Measurements from ENCODE around the gene ATP2B3.

Gene ATP2B3

DNA sequence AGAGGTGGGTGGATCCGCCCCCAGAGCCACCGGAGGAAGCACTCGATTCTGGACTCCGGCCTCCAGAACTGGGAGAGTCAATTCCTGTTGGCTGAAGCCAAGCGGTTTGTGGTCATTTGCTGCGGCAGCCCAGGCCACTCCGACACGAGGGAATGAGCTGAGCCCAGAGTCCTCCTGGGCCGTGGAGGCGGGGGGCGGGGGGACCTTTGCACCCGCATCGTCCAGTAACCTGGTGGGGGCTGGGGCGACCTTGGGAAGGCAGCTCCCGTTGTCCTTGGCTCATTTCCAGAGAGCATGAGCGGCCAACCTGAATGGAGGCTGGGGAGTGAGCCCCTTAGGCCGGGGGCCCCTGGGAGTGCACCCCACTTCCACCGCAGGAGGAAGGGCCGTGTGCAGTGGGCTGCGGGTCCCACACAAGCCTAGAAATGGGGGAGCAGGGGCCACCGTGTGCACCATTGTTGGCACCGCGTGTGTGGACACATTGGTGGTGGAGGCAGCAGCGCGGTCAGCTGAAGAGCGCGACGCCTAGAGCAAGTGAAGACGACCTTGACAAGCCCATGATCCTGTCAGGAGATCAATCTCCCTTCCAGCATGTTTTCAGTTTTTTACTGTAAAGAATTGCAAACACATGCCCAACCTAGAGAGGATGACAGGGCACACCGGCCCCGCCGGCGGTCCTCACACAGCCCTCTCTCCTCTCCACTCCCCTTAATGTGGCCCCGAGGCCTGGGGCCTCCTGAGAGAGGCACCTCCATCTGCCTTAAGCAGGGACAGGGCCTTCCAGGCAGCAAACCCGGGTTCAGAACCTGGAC is 109.6 kb downstream of the ATP2B3 start:
- Histone ChIP-seq H4K20me1 (ENCODE audit: low read depth, low read length) (no peaks in the 10 kb centered on the region), H2AFZ (ENCODE audit: low read depth, low read length, severe bottlenecking) (no peak overlapping the region), H3K9ac (ENCODE audit: low read length) (no peak overlapping the region), H3K9me2 (replicated peaks; ENCODE audit: insufficient read depth, low read length) (no peaks in the 10 kb centered on the region), H3K9me3 (ENCODE audit: insufficient read depth, low read length) (no peaks in the 10 kb centered on the region), H3K79me2 (ENCODE audit: insufficient read depth, low read length) (no peaks in the 10 kb centered on the region), H3K4me2 (ENCODE audit: low read depth, low read length, poor library complexity, severe bottlenecking) (no peak overlapping the region), H3K36me3 (ENCODE audit: low read length) (no peaks in the 10 kb centered on the region), H3K4me3 (ENCODE audit: insufficient read depth, low read length, poor library complexity, severe bottlenecking) (no peak overlapping the region), H3F3A (ENCODE audit: insufficient read depth) (no peaks in the 10 kb centered on the region), H3K27me3 (ENCODE audit: low read length) (no peaks in the 10 kb centered on the region), H3K27ac (ENCODE audit: low read depth, low read length) (no peak overlapping the region)
- no peak for TF ChIP-seq EZH2phosphoT487 (conservative IDR thresholded peaks at IDR 0.05; ENCODE audit: low read length)
- TF ChIP-seq, protein P1, sequence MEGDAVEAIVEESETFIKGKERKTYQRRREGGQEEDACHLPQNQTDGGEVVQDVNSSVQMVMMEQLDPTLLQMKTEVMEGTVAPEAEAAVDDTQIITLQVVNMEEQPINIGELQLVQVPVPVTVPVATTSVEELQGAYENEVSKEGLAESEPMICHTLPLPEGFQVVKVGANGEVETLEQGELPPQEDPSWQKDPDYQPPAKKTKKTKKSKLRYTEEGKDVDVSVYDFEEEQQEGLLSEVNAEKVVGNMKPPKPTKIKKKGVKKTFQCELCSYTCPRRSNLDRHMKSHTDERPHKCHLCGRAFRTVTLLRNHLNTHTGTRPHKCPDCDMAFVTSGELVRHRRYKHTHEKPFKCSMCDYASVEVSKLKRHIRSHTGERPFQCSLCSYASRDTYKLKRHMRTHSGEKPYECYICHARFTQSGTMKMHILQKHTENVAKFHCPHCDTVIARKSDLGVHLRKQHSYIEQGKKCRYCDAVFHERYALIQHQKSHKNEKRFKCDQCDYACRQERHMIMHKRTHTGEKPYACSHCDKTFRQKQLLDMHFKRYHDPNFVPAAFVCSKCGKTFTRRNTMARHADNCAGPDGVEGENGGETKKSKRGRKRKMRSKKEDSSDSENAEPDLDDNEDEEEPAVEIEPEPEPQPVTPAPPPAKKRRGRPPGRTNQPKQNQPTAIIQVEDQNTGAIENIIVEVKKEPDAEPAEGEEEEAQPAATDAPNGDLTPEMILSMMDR (IDR thresholded peaks at IDR 0.05; ENCODE audit: insufficient read depth, low read length, poor library complexity, severe bottlenecking): no peak

DNA sequence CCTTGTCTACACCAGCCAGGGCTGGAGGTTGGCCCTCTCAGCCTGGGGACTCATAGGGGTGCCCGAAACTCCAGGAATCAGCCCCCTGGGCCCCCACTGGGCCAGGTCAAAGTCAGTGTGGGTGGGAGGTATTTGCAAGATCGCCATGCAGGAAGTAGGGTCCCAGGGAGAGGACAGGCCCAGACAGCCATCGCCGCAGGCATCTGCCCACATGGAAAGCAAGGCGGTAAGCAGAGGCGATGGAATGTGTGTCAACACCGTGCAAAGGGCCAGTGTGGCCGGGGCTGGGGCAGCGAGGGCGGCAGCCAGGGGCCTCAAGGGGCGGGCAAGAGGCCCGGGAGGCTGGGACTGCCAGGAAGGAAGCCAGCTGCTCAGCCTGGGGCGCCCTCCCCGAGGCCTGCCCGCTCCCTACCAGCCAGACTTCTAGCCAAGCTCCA is 110.3 kb downstream of the ATP2B3 start:
- Histone ChIP-seq H3K79me2 (ENCODE audit: insufficient read depth, low read length) (no peaks in the 10 kb centered on the region), H2AFZ (ENCODE audit: low read depth, low read length, severe bottlenecking) (no peak overlapping the region), H3K36me3 (ENCODE audit: low read length) (no peaks in the 10 kb centered on the region), H3K27ac (ENCODE audit: low read depth, low read length) (no peak overlapping the region), H3K9me3 (ENCODE audit: insufficient read depth, low read length) (no peaks in the 10 kb centered on the region), H3K4me3 (ENCODE audit: insufficient read depth, low read length, poor library complexity, severe bottlenecking) (no peak overlapping the region), H3K27me3 (ENCODE audit: low read length) (no peaks in the 10 kb centered on the region), H3K9me2 (replicated peaks; ENCODE audit: insufficient read depth, low read length) (no peaks in the 10 kb centered on the region), H4K20me1 (ENCODE audit: low read depth, low read length) (no peaks in the 10 kb centered on the region), H3K4me2 (ENCODE audit: low read depth, low read length, poor library complexity, severe bottlenecking) (no peak overlapping the region), H3F3A (ENCODE audit: insufficient read depth) (no peaks in the 10 kb centered on the region), H3K9ac (ENCODE audit: low read length) (no peak overlapping the region)
- no peak for TF ChIP-seq EZH2phosphoT487 (conservative IDR thresholded peaks at IDR 0.05; ENCODE audit: low read length)
- TF ChIP-seq, protein P1 (IDR thresholded peaks at IDR 0.05; ENCODE audit: insufficient read depth, low read length, poor library complexity, severe bottlenecking): no peak

DNA sequence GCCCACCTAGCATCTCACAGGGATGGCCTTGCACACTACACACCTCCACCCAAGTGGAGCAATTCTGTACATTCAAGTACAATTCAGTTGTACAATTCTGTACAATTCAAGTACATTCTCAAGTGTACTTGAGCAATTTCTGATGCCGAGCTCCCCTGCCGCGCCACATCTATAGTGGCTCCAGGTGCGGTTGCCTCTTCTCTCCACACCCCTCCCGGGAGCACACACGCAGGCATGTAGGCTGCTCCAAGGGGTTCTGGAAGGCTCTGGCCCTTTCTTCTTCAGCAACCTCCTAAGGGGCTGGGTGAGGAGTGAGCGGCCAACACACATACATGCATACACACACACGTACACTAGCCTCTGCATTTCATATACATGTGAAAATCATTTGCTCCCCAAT is 110.7 kb downstream of the ATP2B3 start:
- H3K4me3 ChIP-seq (ENCODE audit: insufficient read depth, low read length, poor library complexity, severe bottlenecking): no peak overlapping the region
- H2AFZ ChIP-seq (ENCODE audit: low read depth, low read length, severe bottlenecking): no peak overlapping the region
- no peaks in the 10 kb centered on the region for H3K36me3 ChIP-seq (ENCODE audit: low read length)
- H4K20me1 ChIP-seq (ENCODE audit: low read depth, low read length): no peaks in the 10 kb centered on the region
- H3K4me2 ChIP-seq (ENCODE audit: low read depth, low read length, poor library complexity, severe bottlenecking): no peak overlapping the region
- TF ChIP-seq, protein P1 (IDR thresholded peaks at IDR 0.05; ENCODE audit: insufficient read depth, low read length, poor library complexity, severe bottlenecking): no peak
- TF ChIP-seq EZH2phosphoT487 (conservative IDR thresholded peaks at IDR 0.05; ENCODE audit: low read length): no peak
- no peaks in the 10 kb centered on the region for H3K27me3 ChIP-seq (ENCODE audit: low read length)
- H3K27ac ChIP-seq (ENCODE audit: low read depth, low read length): no peak overlapping the region
- no peaks in the 10 kb centered on the region for H3K9me3 ChIP-seq (ENCODE audit: insufficient read depth, low read length)
- H3K9me2 ChIP-seq (replicated peaks; ENCODE audit: insufficient read depth, low read length): no peaks in the 10 kb centered on the region
- H3K9ac ChIP-seq (ENCODE audit: low read length): no peak overlapping the region
- no peaks in the 10 kb centered on the region for H3F3A ChIP-seq (ENCODE audit: insufficient read depth)
- H3K79me2 ChIP-seq (ENCODE audit: insufficient read depth, low read length): no peaks in the 10 kb centered on the region

Data from SU-DHL-6 (cell line).